HepG2 (cell line): ENCODE results near the gene RPUSD4. TPM values are rescaled to one million over a fixed set of nuclear protein-coding genes. Genes with fewer than 3 reads are reported as not detected.

ENCODE experiments used
- KIAA2018 ChIP-seq: sonication (generic); formaldehyde crosslinking; IDR thresholded peaks from 2 replicates; pipeline ENCODE4 v1.5.0; 2020; ENCODE audit warnings: mild to moderate bottlenecking, missing genetic modification reagents, borderline replicate concordance
- NR3C1 ChIP-seq: sonication (generic); formaldehyde crosslinking; IDR thresholded peaks from 2 replicates; pipeline ENCODE4 v1.4.0; 2020; ENCODE audit warnings: missing genetic modification reagents
- PAX8 ChIP-seq: sonication (generic); formaldehyde crosslinking; IDR thresholded peaks from 2 replicates; pipeline ENCODE4 v1.8.0; 2022; ENCODE audit warnings: mild to moderate bottlenecking, missing genetic modification reagents, borderline replicate concordance
- SCMH1 ChIP-seq: sonication (generic); formaldehyde crosslinking; IDR thresholded peaks from 2 replicates; pipeline ENCODE4 v1.9.0; 2021; ENCODE audit warnings: missing genetic modification reagents, mild to moderate bottlenecking, borderline replicate concordance
- THAP8 ChIP-seq: sonication (generic); formaldehyde crosslinking; IDR thresholded peaks from 2 replicates; pipeline ENCODE4 v1.5.1; 2020; ENCODE audit warnings: missing genetic modification reagents, mild to moderate bottlenecking, borderline replicate concordance
- TOE1 ChIP-seq: sonication (generic); formaldehyde crosslinking; IDR thresholded peaks from 2 replicates; pipeline ENCODE4 v1.4.0; 2020; ENCODE audit warnings: mild to moderate bottlenecking, missing genetic modification reagents
- ZNF383 ChIP-seq: sonication (generic); formaldehyde crosslinking; IDR thresholded peaks from 2 replicates; pipeline ENCODE4 v1.4.0; 2020; ENCODE audit warnings: missing genetic modification reagents, mild to moderate bottlenecking, borderline replicate concordance
- ZNF460 ChIP-seq: sonication (generic); formaldehyde crosslinking; IDR thresholded peaks from 2 replicates; pipeline ENCODE4 v1.5.1; 2020; ENCODE audit warnings: missing genetic modification reagents, mild to moderate bottlenecking, borderline replicate concordance
- ZNF530 ChIP-seq: sonication (generic); formaldehyde crosslinking; IDR thresholded peaks from 2 replicates; pipeline ENCODE4 v1.5.0; 2020; ENCODE audit warnings: low read depth, mild to moderate bottlenecking, missing genetic modification reagents
- ZNF646 ChIP-seq: sonication (generic); formaldehyde crosslinking; IDR thresholded peaks from 2 replicates; pipeline ENCODE4 v1.9.0; 2021; ENCODE audit warnings: mild to moderate bottlenecking, missing genetic modification reagents
- ZNF672 ChIP-seq: sonication (generic); formaldehyde crosslinking; IDR thresholded peaks from 2 replicates; pipeline ENCODE4 v1.8.1; 2022; ENCODE audit warnings: missing genetic modification reagents
- polyA plus RNA-seq, 8 experiments: library from polyadenylated mRNA; depleted of rRNA in 3 of 8; stranded (reverse) in 7 of 8; unstranded in 1 of 8; fragments of >200 nt; fragmentation: Illumina TruSeq in 4 of 8; extraction: Trizol in 4 of 8; gene quantifications; 2 replicates each; pipeline versions ENCODE4 v1.2.1 to v1.2.3, GENCODE V29; 2011 to 2016; ENCODE audit warnings: low read depth in 4 of 8, missing spikeins in 1 of 8, mixed read lengths in 1 of 8; ENCODE audit not compliant: insufficient read depth in 1 of 8
- total RNA-seq, 5 experiments: library from RNA; depleted of rRNA; stranded (reverse); fragments of >200 nt; fragmentation: Illumina TruSeq; extraction: Trizol; gene quantifications; 2 replicates each; pipeline ENCODE4 v1.2.3, GENCODE V29; 2016; ENCODE audit warnings: low read depth in 1 of 5
- TF ChIP-seq, protein P1 (sequence below): sonication (generic); formaldehyde crosslinking; conservative IDR thresholded peaks from 2 replicates; pipeline ENCODE4 v1.8.0; 2022; ENCODE audit warnings: low read depth, missing genetic modification reagents

Gene RPUSD4
- total and polyA plus RNA-seq, 2 of the 13 experiments (the other 11 are each of a cell fraction or from before 2014, with no cell fraction given): 45.0 to 52.9 TPM

- no peak for TF ChIP-seq NR3C1 (CRISPR knock-in tag)
- no peak for TF ChIP-seq THAP8
- TF ChIP-seq ZNF672: no peak
- TF ChIP-seq TOE1 (CRISPR knock-in tag): no peak
- TF ChIP-seq SCMH1 (CRISPR knock-in tag): no peak
- TF ChIP-seq ZNF530: no peak
- TF ChIP-seq ZNF646 (CRISPR knock-in tag): no peak
- no peak for TF ChIP-seq PAX8
- TF ChIP-seq ZNF460 (CRISPR knock-in tag): no peak
- TF ChIP-seq, protein P1, sequence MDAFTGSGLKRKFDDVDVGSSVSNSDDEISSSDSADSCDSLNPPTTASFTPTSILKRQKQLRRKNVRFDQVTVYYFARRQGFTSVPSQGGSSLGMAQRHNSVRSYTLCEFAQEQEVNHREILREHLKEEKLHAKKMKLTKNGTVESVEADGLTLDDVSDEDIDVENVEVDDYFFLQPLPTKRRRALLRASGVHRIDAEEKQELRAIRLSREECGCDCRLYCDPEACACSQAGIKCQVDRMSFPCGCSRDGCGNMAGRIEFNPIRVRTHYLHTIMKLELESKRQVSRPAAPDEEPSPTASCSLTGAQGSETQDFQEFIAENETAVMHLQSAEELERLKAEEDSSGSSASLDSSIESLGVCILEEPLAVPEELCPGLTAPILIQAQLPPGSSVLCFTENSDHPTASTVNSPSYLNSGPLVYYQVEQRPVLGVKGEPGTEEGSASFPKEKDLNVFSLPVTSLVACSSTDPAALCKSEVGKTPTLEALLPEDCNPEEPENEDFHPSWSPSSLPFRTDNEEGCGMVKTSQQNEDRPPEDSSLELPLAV: no peak
- no peak for TF ChIP-seq KIAA2018 (CRISPR knock-in tag)
- TF ChIP-seq ZNF383 (CRISPR knock-in tag): no peak
Measured at GRCh38 chr11:126163074-126163700, 48.3 kb downstream of the RPUSD4 start (continued).
